T-helper 2 cell treated with Interferon-gamma antibody and Interleukin-4, amounts not matched to agents 5 μg/mL and 100 μg/mL, for 36 hours (primary cell): ENCODE data around the gene MRPL43.
A peak's percentile ranks its signal among the peaks of the same experiment; 100 is the strongest.
"Not testable (repeated sequence)": the region's sequence is repeated elsewhere in the genome, so short reads cannot be mapped to it uniquely, and the experiment has no call there.

Experiments used
- DNase-seq: peaks from one replicate; pipeline ENCODE4 v3.0.0; 2021; ENCODE audit warnings: low spot score
- H3K27ac Mint-ChIP-seq: one replicate; pipeline ENCODE4 v1.8.0; 2021; ENCODE audit warnings: mild to moderate bottlenecking, mixed read lengths
- H3K27me3 Mint-ChIP-seq: one replicate; pipeline ENCODE4 v1.8.0; 2021; ENCODE audit warnings: low read depth, mixed read lengths
- H3K36me3 Mint-ChIP-seq: one replicate; pipeline ENCODE4 v1.8.0; 2021; ENCODE audit warnings: low read depth, mixed read lengths
- H3K4me1 Mint-ChIP-seq: one replicate; pipeline ENCODE4 v1.8.0; 2021; ENCODE audit warnings: low read depth, mixed read lengths
- H3K4me3 Mint-ChIP-seq: one replicate; pipeline ENCODE4 v1.8.0; 2022; ENCODE audit warnings: mild to moderate bottlenecking, moderate library complexity, mixed read lengths
- H3K9me3 Mint-ChIP-seq: one replicate; pipeline ENCODE4 v1.8.0; 2021; ENCODE audit warnings: mixed read lengths

Gene MRPL43

GRCh38 chr10:100986952-100987684, at the start of gene MRPL43, which contains the start of gene TWNK:
TSS of gene MRPL43 (minus strand) at chr10:100987497. CDS start at chr10:100987443, 54 bp downstream.
TSS of gene TWNK (plus strand) at chr10:100987543. CDS start at chr10:100988211, 668 bp downstream.
- peak within 1 kb of the TSS; percentile 96 for H3K4me3 Mint-ChIP-seq
- H3K36me3 Mint-ChIP-seq, result peaks cover 26% of the 10 kb centered on the region
- no peaks in the 10 kb centered on the region for H3K27me3 Mint-ChIP-seq
- peak within 1 kb of the TSS; percentile 84 for H3K27ac Mint-ChIP-seq
- no peaks in the 10 kb centered on the region for H3K9me3 Mint-ChIP-seq
- peaks cover 20% of the 10 kb centered on the region for H3K4me1 Mint-ChIP-seq
- peak; percentile 82 for DNase-seq

GRCh38 chr10:101036726-101037125, 49.4 kb upstream of the MRPL43 start:
- no peaks in the 10 kb centered on the region for H3K27me3 Mint-ChIP-seq
- DNase-seq, result no peak
- no peak overlapping the region for H3K27ac Mint-ChIP-seq
- no peaks in the 10 kb centered on the region for H3K9me3 Mint-ChIP-seq
- H3K36me3 Mint-ChIP-seq, result peaks cover 25% of the 10 kb centered on the region
- peaks cover 21% of the 10 kb centered on the region for H3K4me1 Mint-ChIP-seq
- no peak overlapping the region for H3K4me3 Mint-ChIP-seq

DNA sequence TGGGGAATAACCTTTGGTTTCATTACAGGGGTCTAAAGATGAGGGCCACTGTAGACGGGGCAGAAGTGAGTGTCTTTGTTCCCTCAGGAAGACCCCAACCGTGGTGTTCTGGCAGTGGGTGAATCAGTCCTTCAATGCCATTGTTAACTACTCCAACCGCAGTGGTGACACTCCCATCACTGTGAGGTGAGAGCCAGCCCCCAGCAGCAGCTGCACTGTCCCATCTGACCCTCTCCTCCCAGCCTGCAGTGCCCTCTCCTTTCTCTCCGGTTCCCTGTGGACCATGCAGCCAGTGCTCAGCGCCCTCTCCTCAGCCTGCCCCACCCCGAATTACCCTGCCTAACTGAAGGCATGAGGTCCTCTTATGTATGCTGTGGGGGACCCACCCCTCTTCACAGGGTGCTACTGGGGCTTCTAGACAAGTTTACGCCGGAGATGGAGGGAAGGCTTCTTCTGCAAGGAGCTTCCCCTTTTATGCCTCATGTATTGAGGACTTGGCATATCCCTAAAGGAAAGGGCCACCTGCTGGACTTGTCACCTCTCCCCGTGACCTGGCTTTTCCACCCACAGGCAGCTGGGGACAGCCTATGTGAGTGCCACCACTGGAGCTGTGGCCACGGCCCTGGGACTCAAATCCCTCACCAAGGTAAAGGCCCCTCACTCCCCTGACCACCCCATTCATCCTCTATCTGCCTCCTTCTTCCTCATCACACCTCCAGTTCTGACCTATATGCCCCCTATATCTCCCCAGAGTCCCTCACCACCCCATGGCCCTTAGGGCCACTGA, 48.8 kb upstream of the MRPL43 start:
- H3K9me3 Mint-ChIP-seq, result no peaks in the 10 kb centered on the region
- no peaks in the 10 kb centered on the region for H3K27me3 Mint-ChIP-seq
- H3K27ac Mint-ChIP-seq, result no peak overlapping the region
- H3K36me3 Mint-ChIP-seq, result peaks cover 24% of the 10 kb centered on the region
- H3K4me3 Mint-ChIP-seq, result no peak overlapping the region
- peaks cover 22% of the 10 kb centered on the region for H3K4me1 Mint-ChIP-seq
- DNase-seq, result no peak

DNA sequence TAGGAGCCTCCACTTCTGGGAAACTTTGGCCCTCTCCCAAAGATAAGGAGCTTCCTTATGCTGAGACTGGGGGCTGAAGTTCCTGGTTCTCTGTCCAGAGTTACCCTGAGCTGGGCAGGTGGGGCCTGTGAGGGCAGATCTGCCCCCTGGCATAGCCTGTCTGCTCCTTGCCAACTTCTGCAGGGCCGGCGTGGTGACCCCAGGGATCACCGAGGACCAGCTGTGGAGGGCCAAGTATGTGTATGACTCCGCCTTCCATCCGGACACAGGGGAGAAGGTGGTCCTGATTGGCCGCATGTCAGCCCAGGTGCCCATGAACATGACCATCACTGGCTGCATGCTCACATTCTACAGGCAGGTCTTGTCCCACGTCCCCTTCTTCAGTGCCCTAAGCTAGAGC, 48.0 kb upstream of the MRPL43 start:
- H3K4me1 Mint-ChIP-seq, result peaks cover 20% of the 10 kb centered on the region
- H3K4me3 Mint-ChIP-seq, result no peak overlapping the region
- DNase-seq, result no peak
- H3K36me3 Mint-ChIP-seq, result peaks cover 23% of the 10 kb centered on the region
- H3K27ac Mint-ChIP-seq, result no peak overlapping the region
- no peaks in the 10 kb centered on the region for H3K27me3 Mint-ChIP-seq
- H3K9me3 Mint-ChIP-seq, result no peaks in the 10 kb centered on the region

- H3K36me3 Mint-ChIP-seq, result peaks cover 23% of the 10 kb centered on the region
- H3K4me3 Mint-ChIP-seq, H3K9me3 Mint-ChIP-seq, H3K27ac Mint-ChIP-seq, H3K27me3 Mint-ChIP-seq, DNase-seq: not testable (repeated sequence)
- peaks cover 20% of the 10 kb centered on the region for H3K4me1 Mint-ChIP-seq
Measured at GRCh38 chr10:101034404-101034803, 47.1 kb upstream of the MRPL43 start.

GRCh38 chr10:101033276-101033675, 46.0 kb upstream of the MRPL43 start:
- H3K4me1 Mint-ChIP-seq, result peaks cover 20% of the 10 kb centered on the region
- peaks cover 19% of the 10 kb centered on the region for H3K36me3 Mint-ChIP-seq
- H3K27ac Mint-ChIP-seq, result no peak overlapping the region
- DNase-seq, result no peak
- peaks cover 10% of the 10 kb centered on the region for H3K27me3 Mint-ChIP-seq
- H3K4me3 Mint-ChIP-seq, result peak overlapping the region; percentile 47
- H3K9me3 Mint-ChIP-seq, result no peaks in the 10 kb centered on the region

- peaks cover 13% of the 10 kb centered on the region for H3K27me3 Mint-ChIP-seq
- no peaks in the 10 kb centered on the region for H3K9me3 Mint-ChIP-seq
- peak overlapping the region; percentile 95 for H3K27ac Mint-ChIP-seq
- peaks cover 20% of the 10 kb centered on the region for H3K4me1 Mint-ChIP-seq
- DNase-seq, result peak; percentile 76
- H3K36me3 Mint-ChIP-seq, result peaks cover 14% of the 10 kb centered on the region
- H3K4me3 Mint-ChIP-seq, result peak overlapping the region; percentile 90
Measured at GRCh38 chr10:101032637-101033224, 45.4 kb upstream of the MRPL43 start.

DNA sequence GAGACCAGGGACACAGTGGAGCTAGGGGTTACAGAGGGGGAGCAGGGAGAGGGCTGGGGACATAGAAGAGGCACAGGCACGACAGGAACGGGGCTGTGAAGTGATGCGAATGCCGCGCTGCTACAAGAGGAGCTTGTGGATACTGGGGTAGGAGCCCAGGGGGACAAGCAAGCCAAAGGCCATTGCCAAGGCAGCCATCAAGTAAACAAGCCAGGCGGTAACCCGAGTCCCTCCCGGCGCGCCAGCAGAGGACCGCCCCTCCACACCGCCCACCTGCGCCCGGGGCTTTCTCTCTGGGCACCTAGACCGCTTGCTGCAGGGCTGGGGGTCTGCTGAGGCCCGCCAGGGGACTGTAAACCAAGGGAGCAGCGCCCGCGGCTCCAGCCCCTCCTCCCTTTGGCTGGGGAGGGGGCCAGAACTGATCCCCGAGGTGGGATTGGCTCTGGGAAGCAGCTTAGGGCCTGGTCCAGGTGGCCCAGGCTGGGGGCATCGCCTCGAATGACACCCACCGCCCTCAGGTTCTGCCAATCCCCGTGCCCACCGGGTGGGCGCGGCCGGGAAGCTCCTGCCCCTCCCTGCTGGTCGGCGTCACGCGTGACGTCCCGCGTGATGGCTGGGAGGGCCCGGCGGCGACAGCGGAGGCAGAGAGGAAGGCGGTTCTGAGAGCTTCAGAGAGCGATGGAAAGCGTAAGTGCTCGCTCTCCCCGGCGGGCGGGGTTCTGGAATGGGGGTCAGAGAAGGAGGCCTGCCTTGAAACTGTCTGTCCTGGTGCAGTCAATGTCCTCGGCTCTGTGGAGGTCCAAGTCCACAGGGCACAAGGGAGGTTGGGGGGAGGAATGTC, 44.7 kb upstream of the MRPL43 start:
- peak overlapping the region; percentile 95 for H3K27ac Mint-ChIP-seq
- H3K4me1 Mint-ChIP-seq, result peaks cover 20% of the 10 kb centered on the region
- peak; percentile 61 for DNase-seq
- H3K27me3 Mint-ChIP-seq, result peaks cover 19% of the 10 kb centered on the region
- H3K4me3 Mint-ChIP-seq, result peak overlapping the region; percentile 90
- no peaks in the 10 kb centered on the region for H3K9me3 Mint-ChIP-seq
- H3K36me3 Mint-ChIP-seq, result peaks cover 10% of the 10 kb centered on the region

DNA sequence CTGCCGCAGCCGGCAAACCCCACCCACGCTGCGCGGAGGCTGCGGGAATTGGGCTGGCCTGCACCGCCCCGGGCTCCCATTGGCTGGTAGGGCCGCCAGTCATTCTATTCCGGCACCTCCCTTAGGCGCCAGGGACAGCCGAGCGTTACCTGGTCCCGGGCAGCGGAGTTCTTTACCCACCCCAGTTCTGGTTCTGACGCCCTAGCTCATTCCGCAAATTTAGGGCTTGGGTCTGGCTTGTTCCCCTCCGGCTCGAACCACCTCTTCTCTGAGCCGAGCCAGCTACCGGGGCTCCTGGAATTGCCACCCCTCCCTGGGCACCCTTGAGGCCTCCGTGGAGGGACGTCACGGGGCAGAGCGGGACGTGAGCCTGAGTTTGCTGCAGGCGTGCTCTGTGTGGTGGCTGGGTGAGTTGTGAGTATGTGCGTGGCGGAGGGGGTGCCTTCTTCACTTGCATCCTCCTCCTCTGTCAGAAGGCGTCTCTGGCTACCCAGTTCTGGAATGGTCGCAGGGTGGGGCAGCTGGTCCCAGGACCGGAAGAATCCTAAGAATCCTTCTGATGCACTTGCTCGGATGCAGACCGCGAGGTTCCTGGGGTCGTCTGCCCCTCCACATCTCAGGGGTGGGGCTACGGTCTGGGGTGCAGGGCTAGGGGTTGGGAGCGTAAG, 44.0 kb upstream of the MRPL43 start, which contains the start of the genes PDZD7 and SFXN3:
PDZD7 (minus strand) TSS at position 2 of the 668 bp plus-strand sequence. CDS start 910 bp downstream, outside the sequence.
SFXN3 (plus strand) TSS at position 107 of the 668 bp plus-strand sequence. CDS start 3,461 bp downstream, outside the sequence.
- peaks cover 8% of the 10 kb centered on the region for H3K36me3 Mint-ChIP-seq
- peak; percentile 96 for DNase-seq
- no peaks in the 10 kb centered on the region for H3K9me3 Mint-ChIP-seq
- H3K4me1 Mint-ChIP-seq, result peaks cover 20% of the 10 kb centered on the region
- H3K27me3 Mint-ChIP-seq, result peaks cover 19% of the 10 kb centered on the region
- peak within 1 kb of the TSS; percentile 95 for H3K27ac Mint-ChIP-seq
- peak within 1 kb of the TSS; percentile 90 for H3K4me3 Mint-ChIP-seq

- Mint-ChIP-seq H3K9me3 (no peaks in the 10 kb centered on the region), H3K36me3 (peaks cover 4% of the 10 kb centered on the region), H3K4me1 (peaks cover 20% of the 10 kb centered on the region), H3K4me3 (peak overlapping the region; percentile 90), H3K27ac (peak overlapping the region; percentile 95), H3K27me3 (peaks cover 19% of the 10 kb centered on the region)
- DNase-seq, result no peak
Measured at GRCh38 chr10:101030496-101031127, 43.3 kb upstream of the MRPL43 start.

GRCh38 chr10:101029520-101030295, 42.4 kb upstream of the MRPL43 start:
- H3K36me3 Mint-ChIP-seq, result peaks cover 1% of the 10 kb centered on the region
- H3K9me3 Mint-ChIP-seq, result no peaks in the 10 kb centered on the region
- H3K4me3 Mint-ChIP-seq, result no peak overlapping the region
- H3K27me3 Mint-ChIP-seq, result peaks cover 19% of the 10 kb centered on the region
- H3K4me1 Mint-ChIP-seq, result peaks cover 18% of the 10 kb centered on the region
- no peak for DNase-seq
- H3K27ac Mint-ChIP-seq, result no peak overlapping the region
